SKM-1 (cell line): ENCODE measurements around the gene PDLIM3.

Experiments
- DNase-seq: peaks from one replicate; lab custom pipeline; 2025; ENCODE audit not compliant: unreplicated experiment; lab: John Stamatoyannopoulos, UW

The PDLIM3 gene

GRCh38 chr4:185472103-185472542 lies 63.2 kb downstream of the PDLIM3 start:
- no peak for DNase-seq

- DNase-seq, result peak; percentile 79
Observed at GRCh38 chr4:185471235-185472102, 63.8 kb downstream of the PDLIM3 start, which contains the start of gene CCDC110. TSS of gene CCDC110 (minus strand) at chr4:185471733. CDS start at chr4:185471683, 50 bp downstream.

GRCh38 chr4:185470501-185471195 lies 64.7 kb downstream of the PDLIM3 start:
- peak; percentile 41 for DNase-seq

GRCh38 chr4:185469580-185470154 lies 65.6 kb downstream of the PDLIM3 start:
- DNase-seq, result no peak

- DNase-seq, result no peak
Observed at GRCh38 chr4:185468999-185469398, 66.3 kb downstream of the PDLIM3 start.

GRCh38 chr4:185467991-185468390 lies 67.3 kb downstream of the PDLIM3 start:
- DNase-seq, result no peak

GRCh38 chr4:185467101-185467500 lies 68.2 kb downstream of the PDLIM3 start:
- DNase-seq, result no peak

- DNase-seq, result no peak
Observed at GRCh38 chr4:185465707-185466106, 69.6 kb downstream of the PDLIM3 start.

GRCh38 chr4:185464887-185465286 lies 70.4 kb downstream of the PDLIM3 start:
- no peak for DNase-seq

GRCh38 chr4:185464183-185464582 lies 71.1 kb downstream of the PDLIM3 start:
- no peak for DNase-seq

- no peak for DNase-seq
Observed at GRCh38 chr4:185463541-185463940, 71.8 kb downstream of the PDLIM3 start.

GRCh38 chr4:185461565-185461964 lies 73.7 kb downstream of the PDLIM3 start:
- DNase-seq, result no peak

- no peak for DNase-seq
Observed at GRCh38 chr4:185457136-185457535, 78.2 kb downstream of the PDLIM3 start.

- no peak for DNase-seq
Observed at GRCh38 chr4:185456131-185456530, 79.2 kb downstream of the PDLIM3 start.
